Mucosa of stomach (tissue), 1 donor: Measurements from ENCODE around the gene CD59.
A peak's percentile ranks its signal among the peaks of the same experiment; 100 is the strongest.

Experiments
- H3K27me3 ChIP-seq: one replicate; pipeline ENCODE4 v1.7.0; 2013; ENCODE audit warnings: mild to moderate bottlenecking, low read length; ENCODE audit not compliant: control insufficient read depth, insufficient read depth
- H3K36me3 ChIP-seq: one replicate; pipeline ENCODE4 v1.7.0; 2013; ENCODE audit warnings: low read length; ENCODE audit not compliant: control insufficient read depth, insufficient read depth
- H3K4me1 ChIP-seq: one replicate; pipeline ENCODE4 v1.7.0; 2013; ENCODE audit warnings: mild to moderate bottlenecking, low read length; ENCODE audit not compliant: control insufficient read depth, insufficient read depth
- H3K4me3 ChIP-seq: one replicate; pipeline ENCODE4 v1.7.0; 2013; ENCODE audit warnings: low read length
- H3K9ac ChIP-seq: one replicate; pipeline ENCODE4 v1.7.0; 2013; ENCODE audit warnings: mild to moderate bottlenecking, low read length, moderate library complexity
- H3K9me3 ChIP-seq: one replicate; pipeline ENCODE4 v1.7.0; 2013; ENCODE audit warnings: mild to moderate bottlenecking, low read length, moderate library complexity; ENCODE audit not compliant: control insufficient read depth
- donor health status: Pancreatic carcinoma.

CD59 gene

GRCh38 chr11:33706966-33707365 lies 29.3 kb downstream of the CD59 start:
- Histone ChIP-seq H3K27me3 (no peaks in the 10 kb centered on the region), H3K4me3 (no peak overlapping the region), H3K36me3 (peaks cover 8% of the 10 kb centered on the region), H3K4me1 (peaks cover 55% of the 10 kb centered on the region), H3K9ac (no peak overlapping the region), H3K9me3 (no peaks in the 10 kb centered on the region)

- H3K36me3 ChIP-seq, result peaks cover 8% of the 10 kb centered on the region
- H3K4me1 ChIP-seq, result peaks cover 60% of the 10 kb centered on the region
- no peaks in the 10 kb centered on the region for H3K9me3 ChIP-seq
- H3K9ac ChIP-seq, result no peak overlapping the region
- no peaks in the 10 kb centered on the region for H3K27me3 ChIP-seq
- H3K4me3 ChIP-seq, result no peak overlapping the region
Observed at GRCh38 chr11:33706546-33706945, 29.7 kb downstream of the CD59 start.

GRCh38 chr11:33704240-33705002 lies 31.8 kb downstream of the CD59 start:
- Histone ChIP-seq H3K9me3 (no peaks in the 10 kb centered on the region), H3K27me3 (no peaks in the 10 kb centered on the region), H3K4me1 (peaks cover 76% of the 10 kb centered on the region), H3K36me3 (peaks cover 1% of the 10 kb centered on the region), H3K4me3 (no peak overlapping the region), H3K9ac (no peak overlapping the region)

- Histone ChIP-seq H3K4me3 (no peak overlapping the region), H3K4me1 (peaks cover 76% of the 10 kb centered on the region), H3K9ac (no peak overlapping the region), H3K36me3 (no peaks in the 10 kb centered on the region), H3K27me3 (no peaks in the 10 kb centered on the region), H3K9me3 (no peaks in the 10 kb centered on the region)
Observed at GRCh38 chr11:33703788-33704187, 32.4 kb downstream of the CD59 start.

- Histone ChIP-seq H3K36me3 (no peaks in the 10 kb centered on the region), H3K9ac (no peak overlapping the region), H3K4me1 (peaks cover 75% of the 10 kb centered on the region), H3K27me3 (no peaks in the 10 kb centered on the region), H3K9me3 (no peaks in the 10 kb centered on the region), H3K4me3 (no peak overlapping the region)
Observed at GRCh38 chr11:33703234-33703633, 33.0 kb downstream of the CD59 start.

- Histone ChIP-seq H3K9me3 (no peaks in the 10 kb centered on the region), H3K4me3 (peak overlapping the region; percentile 16), H3K27me3 (no peaks in the 10 kb centered on the region), H3K9ac (peak overlapping the region; percentile 78), H3K4me1 (peaks cover 74% of the 10 kb centered on the region), H3K36me3 (no peaks in the 10 kb centered on the region)
Observed at GRCh38 chr11:33701302-33702230, 34.7 kb downstream of the CD59 start.

GRCh38 chr11:33700502-33701271 lies 35.5 kb downstream of the CD59 start, which contains the start of gene C11orf91:
C11orf91 (minus strand) TSS chr11:33700826; CDS start chr11:33700740, 86 bp downstream.
- Histone ChIP-seq H3K36me3 (no peaks in the 10 kb centered on the region), H3K27me3 (no peaks in the 10 kb centered on the region), H3K4me1 (peaks cover 80% of the 10 kb centered on the region), H3K9me3 (no peaks in the 10 kb centered on the region), H3K9ac (peak within 1 kb of the TSS; percentile 78), H3K4me3 (peak within 1 kb of the TSS; percentile 16)

GRCh38 chr11:33700063-33700501 lies 36.1 kb downstream of the CD59 start:
- Histone ChIP-seq H3K4me3 (no peak overlapping the region), H3K27me3 (no peaks in the 10 kb centered on the region), H3K9me3 (no peaks in the 10 kb centered on the region), H3K36me3 (no peaks in the 10 kb centered on the region), H3K4me1 (peaks cover 86% of the 10 kb centered on the region), H3K9ac (no peak overlapping the region)

- Histone ChIP-seq H3K9ac (no peak overlapping the region), H3K36me3 (no peaks in the 10 kb centered on the region), H3K4me3 (no peak overlapping the region), H3K9me3 (no peaks in the 10 kb centered on the region), H3K4me1 (peaks cover 89% of the 10 kb centered on the region), H3K27me3 (no peaks in the 10 kb centered on the region)
Observed at GRCh38 chr11:33699515-33700062, 36.6 kb downstream of the CD59 start.

GRCh38 chr11:33698921-33699320 lies 37.3 kb downstream of the CD59 start:
- Histone ChIP-seq H3K9me3 (no peaks in the 10 kb centered on the region), H3K4me3 (no peak overlapping the region), H3K9ac (no peak overlapping the region), H3K27me3 (no peaks in the 10 kb centered on the region), H3K36me3 (no peaks in the 10 kb centered on the region), H3K4me1 (peaks cover 89% of the 10 kb centered on the region)

GRCh38 chr11:33697997-33698396 lies 38.2 kb downstream of the CD59 start:
- H3K4me1 ChIP-seq, result peaks cover 87% of the 10 kb centered on the region
- H3K4me3 ChIP-seq, result no peak overlapping the region
- H3K9me3 ChIP-seq, result no peaks in the 10 kb centered on the region
- no peaks in the 10 kb centered on the region for H3K27me3 ChIP-seq
- H3K36me3 ChIP-seq, result no peaks in the 10 kb centered on the region
- no peak overlapping the region for H3K9ac ChIP-seq
